K562 (cell line): ENCODE results near the gene LIPF. TPM values are rescaled to one million over a fixed set of nuclear protein-coding genes. Genes with fewer than 3 reads are reported as not detected.

Experiments used
- ATAC-seq: fragments of 200-7000 bp; cut with Tn5 transposase; 3 replicates; pipeline ENCODE4 v1.9.1; 2020; ENCODE audit warnings: moderate library complexity
- BruUV-seq: library from RNA; stranded (reverse); fragments of 400-500 nt; replicated peaks from 2 replicates; lab custom pipeline; 2021; lab: Mats Ljungman, UMichigan
- CTCF ChIA-PET: fragments of 300-600 bp; formaldehyde crosslinking; extraction: SDS; loops from one replicate; lab custom pipeline; 2021; ENCODE audit warnings: low intra/inter-chr PET ratio; lab: Yijun Ruan, JAX
- POLR2A ChIA-PET: fragments of 300-600, 350-650 bp; sonication (Branson Sonifier 250); formaldehyde crosslinking; extraction: SDS; loops from one replicate; lab custom pipeline; 2021; ENCODE audit warnings: antibody characterized with exemption, inconsistent platforms; lab: Yijun Ruan, JAX
- DNase-seq, 4 experiments: peaks; one replicate each; pipeline versions ENCODE4 v3.0.0 to v3.0.0-alpha.2; 2011 to 2018; ENCODE audit warnings: low spot score in 3 of 4, mixed read lengths in 3 of 4; ENCODE audit errors: extremely low read depth in 1 of 4
- FAIRE-seq: peaks from 2 replicates; lab custom pipeline; 2011; peaks lifted over from hg19 to GRCh38; lab: Jason Lieb, UNC
- H2AFZ ChIP-seq: 2 replicates; pipeline ENCODE4 v1.6.0; 2011; ENCODE audit warnings: low read depth, low read length, control low read depth, inconsistent platforms
- H3K27ac ChIP-seq: fragments of 200-600 bp; 3 replicates; pipeline ENCODE4 v1.8.0; 2011; ENCODE audit warnings: low read depth, mild to moderate bottlenecking, control low read depth, inconsistent platforms, low read length, moderate library complexity, mixed read lengths; ENCODE audit errors: extremely low read depth
- H3K27me3 ChIP-seq, 2 experiments: fragments of 300-600 bp in 1 of 2; 2 replicates in 1 of 2; 3 replicates in 1 of 2; pipeline versions ENCODE4 v1.6.0 to v1.8.0; 2011; ENCODE audit warnings: inconsistent platforms in 2 of 2, low read length in 2 of 2, mild to moderate bottlenecking in 1 of 2, mixed read lengths in 1 of 2, moderate library complexity in 1 of 2; ENCODE audit not compliant: control insufficient read depth in 2 of 2, insufficient read depth in 2 of 2
- H3K36me3 ChIP-seq: fragments of 300-600 bp; 3 replicates; pipeline ENCODE4 v1.8.0; 2011; ENCODE audit warnings: mild to moderate bottlenecking, low read length, inconsistent platforms; ENCODE audit not compliant: control insufficient read depth, insufficient read depth
- H3K4me1 ChIP-seq, 2 experiments: fragments of 200-600 bp in 1 of 2; replicated peaks in 1 of 2; 2 replicates in 1 of 2; 3 replicates in 1 of 2; pipeline versions ENCODE4 v1.5.1 to v1.8.0; 2011; ENCODE audit warnings: inconsistent platforms in 2 of 2, low read length in 2 of 2, mild to moderate bottlenecking in 1 of 2, mixed read lengths in 1 of 2, moderate library complexity in 1 of 2; ENCODE audit not compliant: control insufficient read depth in 2 of 2, insufficient read depth in 2 of 2
- H3K4me2 ChIP-seq: 2 replicates; pipeline ENCODE4 v1.6.1; 2011; ENCODE audit warnings: low read length, control low read depth, inconsistent platforms, mixed read lengths; ENCODE audit not compliant: insufficient read depth
- H3K4me3 ChIP-seq: fragments of 200-600 bp; sonication (generic), shearing (Covaris generic); 2 replicates; pipeline ENCODE4 v1.5.1; 2016; ENCODE audit warnings: control low read depth, inconsistent platforms
- H3K79me2 ChIP-seq: fragments of 200-600 bp; 3 replicates; pipeline ENCODE4 v1.8.0; 2011; ENCODE audit warnings: low read length, inconsistent platforms; ENCODE audit not compliant: control insufficient read depth, insufficient read depth
- H3K9ac ChIP-seq, 2 experiments: 2 replicates each; pipeline versions ENCODE4 v1.6.0 to v1.6.1; 2011; ENCODE audit warnings: low read depth in 2 of 2, low read length in 2 of 2, control low read depth in 1 of 2, inconsistent platforms in 1 of 2, mild to moderate bottlenecking in 1 of 2, mixed read lengths in 1 of 2; ENCODE audit not compliant: insufficient read depth in 1 of 2
- H3K9me1 ChIP-seq: one replicate; pipeline ENCODE4 v1.6.0; 2011; ENCODE audit warnings: inconsistent platforms, mild to moderate bottlenecking, low read length, moderate library complexity; ENCODE audit not compliant: control insufficient read depth, insufficient read depth
- H3K9me3 ChIP-seq: replicated peaks from 2 replicates; pipeline ENCODE4 v1.5.1; 2011; ENCODE audit warnings: low read depth, low read length, inconsistent platforms; ENCODE audit not compliant: control insufficient read depth, insufficient read depth
- H4K20me1 ChIP-seq: replicated peaks from 2 replicates; pipeline ENCODE4 v1.6.1; 2011; ENCODE audit warnings: low read length, inconsistent platforms, mixed read lengths; ENCODE audit not compliant: control insufficient read depth, insufficient read depth
- CHCHD3 ChIP-seq: fragments of 250-450 bp; sonication (Bioruptor Pico); IDR thresholded peaks from 2 replicates; pipeline ENCODE4 v2.1.2; 2022; ENCODE audit warnings: mild to moderate bottlenecking
- COPS2 ChIP-seq: fragments of 450-650 bp; conservative IDR thresholded peaks from 2 replicates; pipeline ENCODE4 v1.6.1; 2016; ENCODE audit warnings: mild to moderate bottlenecking, moderate library complexity
- DNMT1 ChIP-seq: fragments of 450-650 bp; IDR thresholded peaks from 2 replicates; pipeline ENCODE4 v1.6.1; 2016; ENCODE audit warnings: antibody characterized with exemption, mild to moderate bottlenecking
- MTA1 ChIP-seq: fragments of 450-650 bp; IDR thresholded peaks from 2 replicates; pipeline ENCODE4 v1.6.1; 2017; ENCODE audit warnings: borderline replicate concordance
- RBM17 ChIP-seq: fragments of 200-400 bp; formaldehyde crosslinking; IDR thresholded peaks from 2 replicates; pipeline ENCODE4 v1.6.1; 2017; ENCODE audit warnings: low read depth, mild to moderate bottlenecking, low read length, borderline replicate concordance
- SAP30 ChIP-seq: fragments of 200-600 bp; sonication (generic); IDR thresholded peaks from 2 replicates; pipeline ENCODE4 v1.6.1; 2012; ENCODE audit warnings: borderline replicate concordance, low read depth, mild to moderate bottlenecking, moderate library complexity, low read length, control low read depth, inconsistent platforms; ENCODE audit not compliant: insufficient read depth, poor library complexity, severe bottlenecking
- SMAD3 ChIP-seq: fragments of 450-650 bp; formaldehyde crosslinking; conservative IDR thresholded peaks from 2 replicates; pipeline ENCODE4 v1.4.0; 2020; ENCODE audit warnings: mild to moderate bottlenecking
- SMARCA5 ChIP-seq: fragments of 450-650 bp; IDR thresholded peaks from 2 replicates; pipeline ENCODE4 v1.6.1; 2016
- ZBED1 ChIP-seq: IDR thresholded peaks from 2 replicates; pipeline ENCODE4 v1.6.1; 2014
- ZSCAN29 ChIP-seq: fragments of 450-650 bp; IDR thresholded peaks from 2 replicates; pipeline ENCODE4 v1.6.1; 2017
- WGBS: fragments of 100-300 bp; shearing (Covaris generic); methylation state at CpG from one replicate; pipeline ENCODE4 v1.1.6; 2016; ENCODE audit warnings: low coverage, mixed read lengths; ENCODE audit not compliant: insufficient coverage; ENCODE audit errors: missing lambda C conversion rate; 5-methylcytosine and 5-hydroxymethylcytosine counted together
- in situ Hi-C: fragments of 300-500 bp; cut with MboI; formaldehyde crosslinking; loops from 4 replicates; pipeline ENCODE4 v1.15.0; 2018; ENCODE audit warnings: inconsistent platforms, mixed read lengths
- intact Hi-C: fragments of 100-400 bp; cut with micrococcal nuclease; formaldehyde crosslinking; loops from 2 replicates; pipeline ENCODE4 v1.14.2; 2022
- polyA plus RNA-seq, 8 experiments: library from polyadenylated mRNA; depleted of rRNA in 4 of 8; stranded (reverse) in 5 of 8; unstranded in 3 of 8; fragments of >200 nt; fragmentation: Nextera tagmentation in 2 of 8; fragmentation: Illumina TruSeq in 1 of 8; extraction: Ambion mirVana in 2 of 8; extraction: Trizol in 1 of 8; gene quantifications; 2 replicates each; pipeline versions ENCODE4 v1.2.1 to v1.2.3, GENCODE V29; 2011 to 2014; ENCODE audit warnings: inconsistent platforms in 1 of 8, missing spikeins in 1 of 8
- total RNA-seq, 7 experiments: library from RNA; depleted of rRNA in 6 of 7; stranded (reverse); fragments of >200 nt in 6 of 7; fragmentation: Illumina TruSeq in 2 of 7; extraction: Trizol in 2 of 7; gene quantifications; 2 replicates each; pipeline versions ENCODE4 v1.2.1 to v1.2.3, GENCODE V29; 2011 to 2021; ENCODE audit warnings: low replicate concordance in 1 of 7
- TF ChIP-seq, protein P1 (sequence below): fragments of 200-800 bp; sonication (Bioruptor generic); IDR thresholded peaks from 2 replicates; pipeline ENCODE4 v1.6.1; 2017; ENCODE audit warnings: missing genetic modification characterization, missing compliant biosample characterization
- TF ChIP-seq, protein P2 (sequence below): fragments of 450-650 bp; IDR thresholded peaks from one replicate; pipeline ENCODE4 v1.6.1; 2018; ENCODE audit warnings: mild to moderate bottlenecking, moderate library complexity; ENCODE audit not compliant: partially characterized antibody
- TF ChIP-seq, protein P3 (sequence below): fragments of 450-650 bp; formaldehyde crosslinking; IDR thresholded peaks from 2 replicates; pipeline ENCODE4 v1.4.0; 2022; ENCODE audit warnings: missing genetic modification characterization

LIPF gene
- total and polyA plus RNA-seq, 9 of the 15 experiments (the other 6 are each of a cell fraction or from before 2014, with no cell fraction given) = not detected

DNA sequence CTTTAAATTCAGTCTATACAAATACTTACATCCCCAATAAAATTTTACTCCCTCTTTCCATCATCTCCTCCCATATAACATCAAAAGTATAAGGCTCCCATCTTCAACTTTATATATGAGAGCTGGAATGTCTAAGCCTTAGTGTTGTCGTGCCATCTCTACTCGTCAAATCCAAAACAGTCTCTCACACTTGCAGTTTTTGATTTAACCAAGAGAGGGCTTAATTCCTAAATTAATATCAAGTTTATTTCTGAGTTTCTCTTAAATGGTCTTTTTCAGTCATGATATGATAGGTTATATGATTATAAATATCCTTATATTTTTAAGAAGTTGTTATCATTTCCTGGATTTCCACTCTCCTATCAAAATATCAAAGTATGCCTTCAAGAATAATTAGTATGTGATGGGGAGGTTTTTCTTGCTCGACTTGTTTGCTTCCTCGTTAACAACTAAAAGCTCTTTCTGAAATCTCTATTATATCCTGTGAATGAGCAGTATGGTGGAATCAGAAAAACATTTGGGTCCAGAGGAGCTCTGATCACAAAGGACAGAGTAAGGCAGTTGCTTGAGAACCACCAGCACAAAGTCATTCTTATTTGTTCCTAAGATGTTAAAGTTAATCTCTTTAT lies 29.3 kb downstream of the LIPF start:
- intact Hi-C loops = no loop called here
- no peak for TF ChIP-seq MTA1
- no peak for TF ChIP-seq RBM17
- TF ChIP-seq ZSCAN29 = no peak
- TF ChIP-seq, protein P1, sequence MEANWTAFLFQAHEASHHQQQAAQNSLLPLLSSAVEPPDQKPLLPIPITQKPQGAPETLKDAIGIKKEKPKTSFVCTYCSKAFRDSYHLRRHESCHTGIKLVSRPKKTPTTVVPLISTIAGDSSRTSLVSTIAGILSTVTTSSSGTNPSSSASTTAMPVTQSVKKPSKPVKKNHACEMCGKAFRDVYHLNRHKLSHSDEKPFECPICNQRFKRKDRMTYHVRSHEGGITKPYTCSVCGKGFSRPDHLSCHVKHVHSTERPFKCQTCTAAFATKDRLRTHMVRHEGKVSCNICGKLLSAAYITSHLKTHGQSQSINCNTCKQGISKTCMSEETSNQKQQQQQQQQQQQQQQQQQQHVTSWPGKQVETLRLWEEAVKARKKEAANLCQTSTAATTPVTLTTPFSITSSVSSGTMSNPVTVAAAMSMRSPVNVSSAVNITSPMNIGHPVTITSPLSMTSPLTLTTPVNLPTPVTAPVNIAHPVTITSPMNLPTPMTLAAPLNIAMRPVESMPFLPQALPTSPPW = no peak
- TF ChIP-seq SMARCA5 = no peak
- TF ChIP-seq ZBED1 = no peak
- TF ChIP-seq DNMT1 = no peak
- TF ChIP-seq, protein P2, sequence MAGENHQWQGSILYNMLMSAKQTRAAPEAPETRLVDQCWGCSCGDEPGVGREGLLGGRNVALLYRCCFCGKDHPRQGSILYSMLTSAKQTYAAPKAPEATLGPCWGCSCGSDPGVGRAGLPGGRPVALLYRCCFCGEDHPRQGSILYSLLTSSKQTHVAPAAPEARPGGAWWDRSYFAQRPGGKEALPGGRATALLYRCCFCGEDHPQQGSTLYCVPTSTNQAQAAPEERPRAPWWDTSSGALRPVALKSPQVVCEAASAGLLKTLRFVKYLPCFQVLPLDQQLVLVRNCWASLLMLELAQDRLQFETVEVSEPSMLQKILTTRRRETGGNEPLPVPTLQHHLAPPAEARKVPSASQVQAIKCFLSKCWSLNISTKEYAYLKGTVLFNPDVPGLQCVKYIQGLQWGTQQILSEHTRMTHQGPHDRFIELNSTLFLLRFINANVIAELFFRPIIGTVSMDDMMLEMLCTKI = no peak
- no peak for TF ChIP-seq SAP30
- TF ChIP-seq SMAD3 (CRISPR knock-in tag) = no peak
- TF ChIP-seq CHCHD3 (CRISPR knock-in tag) = no peak
- TF ChIP-seq COPS2 = no peak
- TF ChIP-seq, protein P3, sequence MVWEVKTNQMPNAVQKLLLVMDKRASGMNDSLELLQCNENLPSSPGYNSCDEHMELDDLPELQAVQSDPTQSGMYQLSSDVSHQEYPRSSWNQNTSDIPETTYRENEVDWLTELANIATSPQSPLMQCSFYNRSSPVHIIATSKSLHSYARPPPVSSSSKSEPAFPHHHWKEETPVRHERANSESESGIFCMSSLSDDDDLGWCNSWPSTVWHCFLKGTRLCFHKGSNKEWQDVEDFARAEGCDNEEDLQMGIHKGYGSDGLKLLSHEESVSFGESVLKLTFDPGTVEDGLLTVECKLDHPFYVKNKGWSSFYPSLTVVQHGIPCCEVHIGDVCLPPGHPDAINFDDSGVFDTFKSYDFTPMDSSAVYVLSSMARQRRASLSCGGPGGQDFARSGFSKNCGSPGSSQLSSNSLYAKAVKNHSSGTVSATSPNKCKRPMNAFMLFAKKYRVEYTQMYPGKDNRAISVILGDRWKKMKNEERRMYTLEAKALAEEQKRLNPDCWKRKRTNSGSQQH = no peak
- Histone ChIP-seq H4K20me1 (no peaks in the 10 kb centered on the region), H3K27me3 (no peaks in the 10 kb centered on the region), H3K79me2 (no peaks in the 10 kb centered on the region), H3K9me3 (no peaks in the 10 kb centered on the region), H3K4me3 (no peak overlapping the region), H3K4me1 (no peaks in the 10 kb centered on the region), H3K9ac (no peak overlapping the region), H2AFZ (no peak overlapping the region), H3K27ac (no peak overlapping the region), H3K4me2 (no peak overlapping the region), H3K9me1 (no peaks in the 10 kb centered on the region), H3K36me3 (no peaks in the 10 kb centered on the region)
- no peak for FAIRE-seq
- BruUV-seq = no TSS peak
- peak in 1 of 4 experiments; percentile 4 for DNase-seq
- 5% methylated on average over 4 of the region's 4 CpGs for WGBS
- no peak for ATAC-seq
- in situ Hi-C loops = no loop called here
- ChIA-PET CTCF (no interaction called here), POLR2A (no interaction called here)
